IPS DF 6.9 (cell line): ENCODE measurements around the gene FBXW8.

Experiments used
- DNase-seq: peaks from one replicate; pipeline ENCODE4 v3.0.0-alpha.2; 2013; ENCODE audit warnings: low read depth, low spot score
- H3K27ac ChIP-seq: one replicate; pipeline ENCODE4 v1.5.1; 2013; ENCODE audit warnings: low read length, control low read depth
- H3K27me3 ChIP-seq: 2 replicates; pipeline ENCODE4 v1.6.1; 2013; ENCODE audit warnings: mild to moderate bottlenecking, low read length; ENCODE audit not compliant: control insufficient read depth, insufficient read depth
- H3K36me3 ChIP-seq: 2 replicates; pipeline ENCODE4 v1.6.1; 2013; ENCODE audit warnings: low read length; ENCODE audit not compliant: control insufficient read depth, insufficient read depth
- H3K4me1 ChIP-seq: 2 replicates; pipeline ENCODE4 v1.6.1; 2013; ENCODE audit warnings: low read length; ENCODE audit not compliant: control insufficient read depth, insufficient read depth
- H3K4me3 ChIP-seq: 2 replicates; pipeline ENCODE4 v1.5.1; 2013; ENCODE audit warnings: mild to moderate bottlenecking, low read length
- H3K9me3 ChIP-seq: 2 replicates; pipeline ENCODE4 v1.6.1; 2013; ENCODE audit warnings: low read length, inconsistent platforms; ENCODE audit not compliant: control insufficient read depth, insufficient read depth
- WGBS: extraction: QIAGEN DNeasy Blood & Tissue Kit; methylation state at CpG from one replicate; pipeline ENCODE4 v1.1.7; 2013; ENCODE audit warnings: mixed read lengths, missing lambda C conversion rate; ENCODE audit not compliant: insufficient read length, insufficient coverage; 5-methylcytosine and 5-hydroxymethylcytosine counted together

FBXW8 gene

DNA sequence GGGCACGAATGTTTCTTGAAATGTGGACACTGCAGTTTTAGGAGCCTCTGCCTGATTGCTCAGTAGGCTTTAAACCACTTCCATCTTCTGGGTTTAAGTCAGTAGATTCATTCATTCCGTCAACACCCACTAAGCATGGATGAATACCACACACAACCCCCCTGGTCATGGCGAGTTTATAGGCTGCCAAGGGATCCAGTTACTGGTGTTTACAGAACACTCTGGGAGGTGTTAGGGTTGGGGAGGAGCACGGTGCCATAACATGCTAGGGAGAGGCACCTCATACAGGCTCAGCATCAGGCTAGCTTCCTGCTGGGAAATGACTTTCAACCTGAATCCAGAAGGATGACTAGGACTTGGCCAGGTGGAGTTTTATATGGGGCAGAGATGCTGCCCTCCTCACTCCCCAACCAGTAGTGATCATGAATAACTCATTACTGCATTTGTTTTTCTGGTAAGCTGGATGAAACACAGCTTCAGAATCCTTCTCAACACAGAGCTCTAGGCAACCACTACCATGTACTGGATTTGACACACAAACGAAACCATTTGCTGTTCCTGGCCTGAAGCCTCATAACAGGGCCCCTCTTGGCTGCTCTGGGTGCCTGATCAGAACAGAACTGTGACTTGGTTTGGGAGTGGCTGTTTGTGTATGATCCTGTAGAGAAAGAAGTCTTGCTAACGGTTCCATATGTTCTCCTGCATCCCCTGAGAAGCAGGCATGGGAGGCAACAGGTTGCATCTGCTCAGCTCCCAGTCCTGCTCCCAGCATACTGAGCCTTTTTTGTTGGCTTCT is 47.9 kb downstream of the FBXW8 start:
- no peak overlapping the region for H3K27ac ChIP-seq
- no peaks in the 10 kb centered on the region for H3K9me3 ChIP-seq
- DNase-seq, result no peak
- no CpG with 5 or more reads among the region's 6 CpGs for WGBS
- no peaks in the 10 kb centered on the region for H3K4me1 ChIP-seq
- H3K4me3 ChIP-seq, result no peak overlapping the region
- no peaks in the 10 kb centered on the region for H3K36me3 ChIP-seq
- H3K27me3 ChIP-seq, result no peaks in the 10 kb centered on the region

DNA sequence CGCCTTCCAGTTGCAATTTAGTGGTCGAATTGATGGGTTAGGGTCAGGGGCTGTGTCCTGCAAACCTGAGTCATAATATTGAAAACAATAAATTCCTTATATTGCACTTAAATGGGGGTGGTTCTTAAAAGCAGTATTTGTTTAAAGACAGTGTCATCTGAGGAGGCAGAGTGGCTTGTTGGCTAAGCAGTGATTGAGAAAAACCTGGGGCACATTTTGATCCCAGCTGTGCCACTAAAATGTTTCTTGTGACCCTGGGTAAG is 48.4 kb downstream of the FBXW8 start:
- Histone ChIP-seq H3K36me3 (no peaks in the 10 kb centered on the region), H3K27ac (no peak overlapping the region), H3K9me3 (no peaks in the 10 kb centered on the region), H3K27me3 (no peaks in the 10 kb centered on the region), H3K4me3 (no peak overlapping the region), H3K4me1 (no peaks in the 10 kb centered on the region)
- no CpG with 5 or more reads among the region's 2 CpGs for WGBS
- no peak for DNase-seq

DNA sequence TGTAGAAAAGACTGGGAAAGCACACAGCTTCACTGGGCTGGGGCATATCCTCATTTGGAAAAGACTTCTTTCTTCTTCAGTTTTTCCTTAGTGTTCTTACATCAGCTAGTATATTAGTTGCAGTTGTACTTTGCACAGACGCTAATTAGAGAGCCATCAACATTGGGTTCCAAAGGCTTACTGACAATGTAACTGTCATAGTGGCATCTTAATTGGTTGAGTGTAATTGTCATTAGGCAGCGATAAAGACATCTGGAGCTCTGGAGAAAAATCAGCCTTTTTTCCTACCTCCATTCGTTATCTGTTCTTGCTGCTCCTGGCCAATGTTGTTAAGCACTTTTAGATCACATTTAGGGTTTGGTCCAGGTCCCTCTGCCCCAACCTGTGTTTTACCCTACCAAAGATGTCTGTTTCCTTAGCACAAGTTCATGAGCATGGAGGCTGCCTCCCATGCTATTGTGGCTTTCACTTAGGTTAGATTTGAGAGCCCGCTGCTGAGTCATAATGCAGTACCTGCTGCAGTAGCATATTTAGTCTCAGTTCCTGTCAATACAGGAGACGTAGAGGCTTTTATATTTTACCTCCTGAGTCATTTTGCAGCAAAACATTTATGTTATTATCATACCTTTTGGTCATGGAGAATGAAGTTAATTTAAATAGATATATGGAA is 49.2 kb downstream of the FBXW8 start:
- no CpG with 5 or more reads among the region's 5 CpGs for WGBS
- no peaks in the 10 kb centered on the region for H3K36me3 ChIP-seq
- DNase-seq, result no peak

DNA sequence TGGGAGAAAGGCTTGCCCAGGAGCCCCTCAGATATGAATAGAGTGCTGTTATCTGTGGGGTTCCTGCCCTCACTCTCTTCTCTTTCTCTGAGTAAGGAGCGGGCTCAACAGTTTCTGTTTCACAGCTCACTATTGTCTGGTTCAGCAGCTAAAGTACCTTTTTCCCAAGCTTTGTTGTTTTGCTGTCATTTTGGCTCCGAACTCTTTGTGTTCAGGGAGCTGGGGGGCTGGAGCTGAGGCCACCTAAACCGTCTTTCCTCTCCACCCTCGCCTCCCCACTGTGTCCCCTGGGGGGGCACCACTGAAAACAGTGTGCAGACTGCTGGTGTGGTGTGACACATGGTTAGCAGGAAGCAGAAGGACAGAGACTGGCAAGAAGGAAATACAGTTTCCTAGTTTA is 51.4 kb downstream of the FBXW8 start:
- H3K4me1 ChIP-seq, result no peaks in the 10 kb centered on the region
- H3K4me3 ChIP-seq, result no peak overlapping the region
- H3K27me3 ChIP-seq, result no peaks in the 10 kb centered on the region
- H3K9me3 ChIP-seq, result no peaks in the 10 kb centered on the region
- no peaks in the 10 kb centered on the region for H3K36me3 ChIP-seq
- no peak overlapping the region for H3K27ac ChIP-seq
- WGBS, result no CpG with 5 or more reads among the region's 4 CpGs
- DNase-seq, result no peak

More for the DNA sequence above, 49.2 kb downstream of the FBXW8 start:
- H3K27ac ChIP-seq, result no peak overlapping the region
- H3K4me1 ChIP-seq, result no peaks in the 10 kb centered on the region
- no peaks in the 10 kb centered on the region for H3K27me3 ChIP-seq
- H3K4me3 ChIP-seq, result no peak overlapping the region
- no peaks in the 10 kb centered on the region for H3K9me3 ChIP-seq

DNA sequence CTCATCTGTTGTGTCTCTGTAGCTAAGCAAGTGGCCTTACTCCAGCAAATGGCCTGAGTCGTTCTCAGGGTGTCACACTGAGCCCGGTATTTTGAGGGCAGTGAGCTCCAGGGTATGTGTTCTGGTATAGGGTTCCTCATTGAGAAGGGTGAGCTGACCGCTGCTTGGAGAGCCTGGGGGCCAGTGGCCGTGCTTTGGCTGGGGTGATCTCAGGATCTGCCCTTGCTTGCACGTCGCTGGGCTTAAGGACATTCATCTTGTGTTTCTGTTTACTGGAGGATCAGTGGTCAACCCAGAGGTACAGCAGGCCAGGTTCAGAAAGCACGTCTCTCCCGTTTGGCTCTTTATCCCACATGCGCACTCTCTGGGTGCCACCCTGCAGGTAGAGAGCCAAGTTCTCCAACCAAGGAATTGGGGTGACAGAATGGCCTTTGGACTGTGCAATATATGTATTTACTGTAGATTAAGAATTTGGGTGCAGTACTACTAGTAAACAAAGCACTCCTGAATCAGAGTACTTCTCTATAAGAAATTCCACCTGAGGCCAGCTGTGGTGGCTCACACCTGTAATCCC is 52.1 kb downstream of the FBXW8 start:
- no peak for DNase-seq
- Histone ChIP-seq H3K4me1 (no peaks in the 10 kb centered on the region), H3K4me3 (no peak overlapping the region), H3K9me3 (no peaks in the 10 kb centered on the region), H3K27me3 (no peaks in the 10 kb centered on the region), H3K27ac (no peak overlapping the region), H3K36me3 (no peaks in the 10 kb centered on the region)
- WGBS, result no CpG with 5 or more reads among the region's 9 CpGs

DNA sequence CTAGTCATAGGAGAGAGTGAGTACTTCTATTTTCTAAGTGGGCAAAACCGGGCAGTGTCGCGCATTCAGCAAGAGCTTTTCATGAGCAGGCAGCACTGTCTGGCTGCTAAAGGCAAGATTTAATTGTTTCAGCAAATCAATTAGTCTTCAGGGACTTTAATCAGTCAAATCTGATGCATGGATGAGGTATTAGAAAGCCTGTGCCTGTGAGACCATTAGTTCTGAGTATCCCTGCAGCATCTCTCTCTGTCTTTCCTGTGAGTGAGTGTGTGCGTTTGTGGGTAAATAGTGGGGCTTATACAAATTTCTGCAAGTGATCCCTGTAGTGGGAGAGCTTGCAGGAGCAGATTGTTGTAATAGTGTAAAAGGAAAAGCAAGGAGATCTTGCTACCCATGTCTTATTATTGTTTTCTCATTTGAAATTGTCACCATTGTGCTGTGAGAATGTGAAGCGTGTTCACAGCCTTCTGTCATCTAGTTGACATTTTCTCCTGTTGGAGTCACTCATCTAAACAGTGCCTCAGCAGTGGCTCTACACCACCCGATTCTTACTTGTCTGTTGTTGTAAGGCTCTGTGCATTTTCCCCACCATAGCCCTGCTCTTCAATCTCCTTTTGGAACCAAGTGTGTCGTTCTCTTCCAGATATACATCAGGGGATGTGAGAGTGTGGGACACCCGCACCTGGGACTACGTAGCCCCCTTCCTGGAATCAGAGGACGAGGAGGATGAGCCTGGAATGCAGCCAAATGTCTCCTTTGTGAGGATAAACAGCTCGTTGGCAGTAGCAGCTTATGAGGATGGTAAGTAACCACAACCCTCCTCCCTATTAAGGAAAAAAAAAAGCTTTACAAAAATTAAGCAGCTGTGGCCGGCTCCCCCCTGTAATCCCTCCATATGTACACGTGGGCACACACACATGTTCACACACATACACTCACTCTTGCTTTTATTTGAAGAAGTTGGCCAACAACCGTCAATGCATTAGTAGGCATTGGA is 53.6 kb downstream of the FBXW8 start:
- Histone ChIP-seq H3K9me3 (no peaks in the 10 kb centered on the region), H3K27ac (no peak overlapping the region), H3K4me1 (no peaks in the 10 kb centered on the region), H3K4me3 (no peak overlapping the region), H3K36me3 (no peaks in the 10 kb centered on the region), H3K27me3 (no peaks in the 10 kb centered on the region)
- no CpG with 5 or more reads among the region's 14 CpGs for whole genome bisulfite sequencing
- no peak for DNase-seq

DNA sequence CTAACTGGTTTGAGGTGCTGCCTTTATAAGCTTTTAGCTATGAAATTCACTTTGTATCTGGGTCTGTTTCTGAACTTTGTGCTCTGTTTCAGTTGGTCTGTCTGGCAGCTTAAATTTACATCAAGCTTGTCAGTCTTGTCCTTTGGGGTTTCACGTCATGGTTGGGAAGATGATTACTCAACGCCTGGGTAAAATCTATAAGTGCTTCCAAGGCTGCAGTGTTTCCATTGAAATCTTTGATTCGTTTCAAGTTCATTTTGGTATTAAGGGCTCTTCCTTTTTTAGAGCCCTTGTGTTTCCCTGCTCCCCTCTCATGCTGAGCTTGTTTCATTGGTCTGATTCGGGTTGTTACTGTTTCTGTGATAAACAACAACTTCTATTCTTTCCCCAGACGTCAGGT is 58.2 kb downstream of the FBXW8 start:
- Histone ChIP-seq H3K4me3 (no peak overlapping the region), H3K27me3 (no peaks in the 10 kb centered on the region), H3K27ac (no peak overlapping the region), H3K36me3 (no peaks in the 10 kb centered on the region), H3K9me3 (no peaks in the 10 kb centered on the region), H3K4me1 (no peaks in the 10 kb centered on the region)
- WGBS, result no CpG with 5 or more reads among the region's 5 CpGs
- no peak for DNase-seq

DNA sequence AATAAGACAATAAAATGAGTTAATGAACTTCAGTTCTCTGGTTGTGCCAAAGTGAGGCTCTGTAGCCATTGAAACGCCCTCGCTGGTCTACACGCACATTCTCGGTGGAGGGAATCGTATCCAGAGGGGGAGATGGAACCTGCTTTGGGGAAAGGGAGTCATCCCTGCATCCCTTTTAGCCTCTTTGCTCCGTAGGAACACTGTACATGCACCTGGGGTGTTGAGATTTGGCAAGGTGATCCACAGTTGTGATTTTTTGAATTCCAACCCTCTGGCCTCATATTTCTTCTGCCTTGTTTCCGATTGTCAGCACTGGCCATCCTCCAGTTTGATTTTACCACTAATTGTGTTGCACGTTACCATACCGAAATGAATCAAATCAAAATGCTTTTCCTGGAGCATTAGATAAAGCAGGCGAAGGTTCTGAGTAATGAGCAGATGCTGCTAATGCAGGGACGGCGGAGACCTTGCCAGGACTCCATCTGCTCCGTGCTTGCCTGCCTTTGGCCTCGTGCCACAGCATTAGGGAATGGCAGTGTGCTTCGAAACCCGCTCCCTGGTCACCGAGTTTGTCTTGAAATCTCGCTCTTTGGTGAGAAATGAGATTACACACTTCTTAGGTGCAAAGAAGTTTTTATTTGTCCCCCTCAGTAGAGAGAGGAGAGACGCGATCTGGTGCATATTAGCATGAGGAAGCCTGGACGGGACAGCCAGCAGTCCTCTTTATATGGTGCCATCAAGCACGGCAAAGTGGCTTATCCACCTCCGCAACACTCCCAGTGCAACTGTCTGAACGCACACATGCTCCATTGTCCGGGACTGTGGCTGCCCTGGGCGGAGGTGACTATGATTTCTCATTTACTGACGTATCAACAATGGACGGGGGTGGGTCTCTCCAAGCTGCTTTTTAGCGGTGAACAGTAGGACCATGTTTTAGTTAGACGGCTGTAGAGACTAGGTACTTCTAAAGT is 59.1 kb downstream of the FBXW8 start:
- H3K27me3 ChIP-seq, result no peaks in the 10 kb centered on the region
- no peaks in the 10 kb centered on the region for H3K36me3 ChIP-seq
- no peak overlapping the region for H3K4me3 ChIP-seq
- H3K27ac ChIP-seq, result no peak overlapping the region
- H3K9me3 ChIP-seq, result no peaks in the 10 kb centered on the region
- H3K4me1 ChIP-seq, result no peaks in the 10 kb centered on the region
- WGBS, result no CpG with 5 or more reads among the region's 30 CpGs
- no peak for DNase-seq

DNA sequence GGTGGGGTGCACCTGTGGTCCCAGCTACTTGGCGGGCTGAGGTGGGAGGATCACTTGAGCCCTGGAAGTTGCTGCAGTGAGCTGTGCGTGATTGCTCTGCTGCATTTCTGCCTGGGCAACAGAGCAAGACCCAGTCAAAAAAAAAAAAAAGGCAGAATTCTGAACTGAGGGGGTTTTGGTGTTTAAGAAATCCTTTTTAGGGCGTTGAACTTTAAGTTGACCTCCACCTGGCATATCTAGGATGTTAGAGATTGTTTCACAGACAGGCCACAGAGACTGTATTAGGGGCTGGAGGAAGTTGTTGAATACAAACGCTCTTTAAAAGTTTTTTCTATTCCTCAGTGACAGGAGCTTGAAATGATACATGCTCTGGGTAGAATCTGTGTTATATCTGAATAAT is 60.5 kb downstream of the FBXW8 start:
- Histone ChIP-seq H3K4me3 (no peak overlapping the region), H3K27me3 (no peaks in the 10 kb centered on the region), H3K36me3 (no peaks in the 10 kb centered on the region), H3K9me3 (no peaks in the 10 kb centered on the region), H3K27ac (no peak overlapping the region), H3K4me1 (no peaks in the 10 kb centered on the region)
- WGBS, result no CpG with 5 or more reads among the region's 4 CpGs
- DNase-seq, result no peak
